IMR-90 (cell line): Measurements from ENCODE around the gene MEGF6. TPM values are rescaled to one million over a fixed set of nuclear protein-coding genes. Genes with fewer than 3 reads are reported as not detected.

Experiments
- ATAC-seq: fragments of 200-7000 bp; cut with Tn5 transposase; 2 replicates; pipeline ENCODE4 v1.9.1; 2020; ENCODE audit warnings: low read depth, mild to moderate bottlenecking, moderate library complexity
- BruUV-seq: library from RNA; stranded (reverse); fragments of 400-500 nt; replicated peaks from 2 replicates; lab custom pipeline; 2021; lab: Mats Ljungman, UMichigan
- CTCF ChIA-PET: fragments of 300-600 bp; formaldehyde crosslinking; extraction: SDS; loops from one replicate; lab custom pipeline; 2021; ENCODE audit warnings: antibody characterized with exemption; lab: Yijun Ruan, JAX
- POLR2A ChIA-PET: fragments of 300-600 bp; sonication (Branson Sonifier 250); formaldehyde crosslinking; loops from one replicate; lab custom pipeline; 2022; ENCODE audit warnings: antibody characterized with exemption; ENCODE audit not compliant: unreplicated experiment; lab: Charles Lee
- DNase-seq: peaks from one replicate; pipeline ENCODE4 v3.0.0; 2013
- H2AFZ ChIP-seq: replicated peaks from 2 replicates; pipeline ENCODE3; 2013; ENCODE audit warnings: low read length, mild to moderate bottlenecking; ENCODE audit not compliant: poor library complexity
- H2AK5ac ChIP-seq: 2 replicates; pipeline ENCODE4 v1.6.1; 2013; ENCODE audit warnings: low read depth, low read length, inconsistent platforms
- H2AK9ac ChIP-seq: replicated peaks from 2 replicates; pipeline ENCODE3; 2013; ENCODE audit warnings: mild to moderate bottlenecking, low read depth, low read length, moderate library complexity; ENCODE audit not compliant: poor library complexity
- H2BK120ac ChIP-seq: 2 replicates; pipeline ENCODE4 v1.6.1; 2013; ENCODE audit warnings: low read depth, low read length, inconsistent platforms
- H2BK15ac ChIP-seq: 3 replicates; pipeline ENCODE4 v1.6.1; 2013; ENCODE audit warnings: low read depth, low read length, inconsistent platforms
- H2BK20ac ChIP-seq: 2 replicates; pipeline ENCODE4 v1.6.1; 2013; ENCODE audit warnings: low read depth, mild to moderate bottlenecking, inconsistent platforms, low read length, moderate library complexity
- H2BK5ac ChIP-seq: 2 replicates; pipeline ENCODE4 v1.6.1; 2013; ENCODE audit warnings: mild to moderate bottlenecking, low read depth, low read length, inconsistent platforms; ENCODE audit not compliant: poor library complexity, severe bottlenecking
- H3K14ac ChIP-seq: replicated peaks from 2 replicates; pipeline ENCODE4 v1.6.1; 2013; ENCODE audit warnings: low read depth, low read length, inconsistent platforms
- H3K18ac ChIP-seq: 2 replicates; pipeline ENCODE4 v1.6.1; 2013; ENCODE audit warnings: low read depth, low read length, control low read depth
- H3K23ac ChIP-seq: 2 replicates; pipeline ENCODE4 v1.6.1; 2013; ENCODE audit warnings: low read depth, low read length, inconsistent platforms
- H3K27ac ChIP-seq: 2 replicates; pipeline ENCODE4 v1.5.1; 2013; ENCODE audit warnings: mild to moderate bottlenecking, control low read depth, low read length; ENCODE audit not compliant: insufficient read depth
- H3K27me3 ChIP-seq: 2 replicates; pipeline ENCODE4 v1.6.1; 2013; ENCODE audit warnings: low read length; ENCODE audit not compliant: control insufficient read depth, insufficient read depth
- H3K36me3 ChIP-seq: 2 replicates; pipeline ENCODE4 v1.6.1; 2013; ENCODE audit warnings: low read length, mixed read lengths; ENCODE audit not compliant: control insufficient read depth, insufficient read depth
- H3K4ac ChIP-seq: 2 replicates; pipeline ENCODE4 v1.6.1; 2013; ENCODE audit warnings: low read depth, low read length, inconsistent platforms
- H3K4me1 ChIP-seq: 2 replicates; pipeline ENCODE4 v1.6.1; 2013; ENCODE audit warnings: low read length, mixed read lengths; ENCODE audit not compliant: control insufficient read depth, insufficient read depth
- H3K4me2 ChIP-seq: 2 replicates; pipeline ENCODE4 v1.6.1; 2013; ENCODE audit warnings: low read depth, mild to moderate bottlenecking, control low read depth, low read length, moderate library complexity
- H3K4me3 ChIP-seq: 2 replicates; pipeline ENCODE4 v1.5.1; 2013; ENCODE audit warnings: low read depth, mild to moderate bottlenecking, control low read depth, low read length, moderate library complexity; ENCODE audit not compliant: insufficient read depth
- H3K56ac ChIP-seq: 2 replicates; pipeline ENCODE4 v1.6.1; 2013; ENCODE audit warnings: low read length, inconsistent platforms; ENCODE audit not compliant: insufficient read depth; ENCODE audit errors: extremely low read depth
- H3K79me1 ChIP-seq, 2 experiments: 2 replicates each; pipeline ENCODE4 v1.6.1; 2013; ENCODE audit warnings: low read length in 2 of 2, inconsistent platforms in 1 of 2, low read depth in 1 of 2
- H3K9ac ChIP-seq: 2 replicates; pipeline ENCODE4 v1.6.1; 2013; ENCODE audit warnings: low read depth, low read length, control low read depth
- H3K9me1 ChIP-seq: 2 replicates; pipeline ENCODE4 v1.6.1; 2013; ENCODE audit warnings: low read length, inconsistent platforms; ENCODE audit not compliant: insufficient read depth
- H3K9me3 ChIP-seq: 2 replicates; pipeline ENCODE4 v1.6.1; 2013; ENCODE audit warnings: low read length; ENCODE audit not compliant: control insufficient read depth, insufficient read depth
- H4K20me1 ChIP-seq: 2 replicates; pipeline ENCODE4 v1.6.1; 2013; ENCODE audit warnings: low read length, inconsistent platforms; ENCODE audit not compliant: insufficient read depth
- H4K5ac ChIP-seq: 2 replicates; pipeline ENCODE4 v1.6.1; 2013; ENCODE audit warnings: mild to moderate bottlenecking, low read depth, low read length, control low read depth
- H4K8ac ChIP-seq, 2 experiments: 2 replicates each; pipeline ENCODE4 v1.6.1; 2013; ENCODE audit warnings: low read depth in 2 of 2, low read length in 2 of 2, control low read depth in 1 of 2, inconsistent platforms in 1 of 2
- H4K91ac ChIP-seq: 2 replicates; pipeline ENCODE4 v1.6.1; 2013; ENCODE audit warnings: low read depth, low read length, inconsistent platforms; ENCODE audit not compliant: insufficient read depth
- CHD1 ChIP-seq: IDR thresholded peaks from 2 replicates; pipeline ENCODE4 v1.6.1; 2012; ENCODE audit warnings: low read depth, low read length, improper control_type of control experiment
- ELK1 ChIP-seq: fragments of 150-350 bp; IDR thresholded peaks from 2 replicates; pipeline ENCODE4 v1.6.1; 2016; ENCODE audit warnings: low read depth, mild to moderate bottlenecking, low read length, moderate library complexity, borderline replicate concordance
- FOS ChIP-seq: fragments of 150-350 bp; IDR thresholded peaks from 2 replicates; pipeline ENCODE4 v1.6.1; 2016; ENCODE audit warnings: low read depth, low read length
- MXI1 ChIP-seq: IDR thresholded peaks from 2 replicates; pipeline ENCODE4 v1.6.1; 2012; ENCODE audit warnings: low read depth, mild to moderate bottlenecking, low read length, moderate library complexity, borderline replicate concordance
- POLR2A ChIP-seq: IDR thresholded peaks from 2 replicates; pipeline ENCODE4 v1.6.1; 2012; ENCODE audit warnings: mild to moderate bottlenecking, low read depth, low read length
- SMC3 ChIP-seq: fragments of 150-350 bp; IDR thresholded peaks from 2 replicates; pipeline ENCODE4 v1.6.1; 2016; ENCODE audit warnings: low read depth, mild to moderate bottlenecking, antibody characterized with exemption, low read length, moderate library complexity
- WGBS, 2 experiments: methylation state at CpG; one replicate each; pipeline versions ENCODE4 v1.1.5 to v1.1.7; 2013; ENCODE audit warnings: missing lambda C conversion rate in 2 of 2; ENCODE audit not compliant: insufficient read length in 1 of 2; ENCODE audit errors: extremely low coverage in 2 of 2; 5-methylcytosine and 5-hydroxymethylcytosine counted together
- dilution Hi-C: fragments of 300-500 bp; cut with HindIII; formaldehyde crosslinking; loops from one replicate; pipeline ENCODE4 v1.14.3; 2018; ENCODE audit warnings: low sequenced_read_pairs; ENCODE audit not compliant: unreplicated experiment
- in situ Hi-C: fragments of 300-500 bp; cut with MboI; formaldehyde crosslinking; loops from 3 replicates; pipeline ENCODE4 v1.14.3; 2019; ENCODE audit warnings: low sequenced_read_pairs, inconsistent platforms, mixed read lengths
- intact Hi-C: fragments of 100-400 bp; cut with micrococcal nuclease; formaldehyde crosslinking; loops from 2 replicates; pipeline ENCODE4 v1.10.0; 2022
- polyA plus RNA-seq, 3 experiments: library from polyadenylated mRNA; depleted of rRNA; stranded (reverse); fragments of >200 nt; gene quantifications; 2 replicates each; pipeline ENCODE4 v1.2.3, GENCODE V29; 2012; ENCODE audit warnings: low replicate concordance in 1 of 3
- total RNA-seq: library from RNA; depleted of rRNA; stranded (reverse); fragments of >200 nt; gene quantifications from 2 replicates; pipeline ENCODE4 v1.2.3, GENCODE V29; 2012
- TF ChIP-seq, protein P1 (sequence below): conservative IDR thresholded peaks from 2 replicates; pipeline ENCODE4 v1.5.1; 2012; ENCODE audit warnings: mild to moderate bottlenecking, low read depth, low read length, improper control_type of control experiment

MEGF6 gene
- total and polyA plus RNA-seq, 2 of the 4 experiments (the other 2 are of a cell fraction) = 0.72 to 4.1 TPM

- dilution Hi-C loops = no loop called here
Measured at GRCh38 chr1:3524556-3525203, 86.6 kb downstream of the MEGF6 start.

More at GRCh38 chr1:3524556-3525203, 86.6 kb downstream of the MEGF6 start:
- Histone ChIP-seq H4K5ac (no peak overlapping the region), H2AFZ (no peak overlapping the region), H2BK120ac (no peak overlapping the region), H3K4me2 (no peak overlapping the region), H3K4ac (no peak overlapping the region), H3K56ac (no peak overlapping the region), H3K36me3 (no peaks in the 10 kb centered on the region), H3K9ac (no peak overlapping the region), H3K14ac (no peak overlapping the region), H3K9me1 (no peaks in the 10 kb centered on the region), H4K20me1 (no peaks in the 10 kb centered on the region; the same call in 1 of the 2 replicates), H4K8ac (no peak overlapping the region), H3K27me3 (no peaks in the 10 kb centered on the region), H2AK9ac (no peak overlapping the region), H2BK15ac (no peak overlapping the region), H2BK5ac (no peak overlapping the region), H3K79me1 (no peaks in the 10 kb centered on the region), H3K27ac (no peak overlapping the region), H3K18ac (no peak overlapping the region), H2AK5ac (no peak overlapping the region), H3K4me3 (no peak overlapping the region), H3K9me3 (no peaks in the 10 kb centered on the region), H2BK20ac (no peak overlapping the region), H3K4me1 (no peaks in the 10 kb centered on the region; the same call in 1 of the 2 replicates), H3K23ac (no peak overlapping the region), H4K91ac (no peak overlapping the region)
- intact Hi-C loops = no loop called here
- no peak for ATAC-seq
- TF ChIP-seq SMC3 (no peak), CHD1 (no peak), ELK1 (no peak), POLR2A (no peak), MXI1 (no peak), FOS (no peak)
- TF ChIP-seq, protein P1, sequence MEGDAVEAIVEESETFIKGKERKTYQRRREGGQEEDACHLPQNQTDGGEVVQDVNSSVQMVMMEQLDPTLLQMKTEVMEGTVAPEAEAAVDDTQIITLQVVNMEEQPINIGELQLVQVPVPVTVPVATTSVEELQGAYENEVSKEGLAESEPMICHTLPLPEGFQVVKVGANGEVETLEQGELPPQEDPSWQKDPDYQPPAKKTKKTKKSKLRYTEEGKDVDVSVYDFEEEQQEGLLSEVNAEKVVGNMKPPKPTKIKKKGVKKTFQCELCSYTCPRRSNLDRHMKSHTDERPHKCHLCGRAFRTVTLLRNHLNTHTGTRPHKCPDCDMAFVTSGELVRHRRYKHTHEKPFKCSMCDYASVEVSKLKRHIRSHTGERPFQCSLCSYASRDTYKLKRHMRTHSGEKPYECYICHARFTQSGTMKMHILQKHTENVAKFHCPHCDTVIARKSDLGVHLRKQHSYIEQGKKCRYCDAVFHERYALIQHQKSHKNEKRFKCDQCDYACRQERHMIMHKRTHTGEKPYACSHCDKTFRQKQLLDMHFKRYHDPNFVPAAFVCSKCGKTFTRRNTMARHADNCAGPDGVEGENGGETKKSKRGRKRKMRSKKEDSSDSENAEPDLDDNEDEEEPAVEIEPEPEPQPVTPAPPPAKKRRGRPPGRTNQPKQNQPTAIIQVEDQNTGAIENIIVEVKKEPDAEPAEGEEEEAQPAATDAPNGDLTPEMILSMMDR = no peak
- DNase-seq = no peak
- CTCF ChIA-PET = no interaction called here
- POLR2A ChIA-PET = no interaction called here
- in situ Hi-C loops = no loop called here
- no TSS peak for BruUV-seq
- WGBS, 2 experiments = 83% methylated on average over 13 of the region's 20 CpGs; no CpG with 5 or more reads in 1 of the 2 experiments
